Neural progenitor cell (in vitro differentiated cells): ENCODE results near the gene LPIN1. TPM values are rescaled to one million over a fixed set of nuclear protein-coding genes. Genes with fewer than 3 reads are reported as not detected.

Experiments used
- DNase-seq: peaks from one replicate; pipeline ENCODE4 v3.0.0-alpha.2; 2016; ENCODE audit warnings: low spot score
- H2AFZ ChIP-seq: fragments of 200-600 bp; sonication (generic); replicated peaks from 2 replicates; pipeline ENCODE4 v1.6.1; 2016; ENCODE audit warnings: antibody characterized with exemption
- H3F3A ChIP-seq: fragments of 200-600 bp; sonication (generic); 2 replicates; pipeline ENCODE4 v1.6.1; 2016; ENCODE audit warnings: antibody characterized with exemption, low read depth
- H3K27ac ChIP-seq: fragments of 200-600 bp; sonication (generic); 2 replicates; pipeline ENCODE4 v1.5.1; 2016; ENCODE audit warnings: mild to moderate bottlenecking
- H3K27me3 ChIP-seq: fragments of 200-600 bp; sonication (generic); 2 replicates; pipeline ENCODE4 v1.6.1; 2016; ENCODE audit warnings: mild to moderate bottlenecking, moderate library complexity
- H3K36me3 ChIP-seq: fragments of 200-600 bp; sonication (generic); 2 replicates; pipeline ENCODE4 v1.5.1; 2016
- H3K4me1 ChIP-seq: fragments of 200-600 bp; sonication (generic); 2 replicates; pipeline ENCODE4 v1.6.1; 2016; ENCODE audit warnings: mixed run types
- H3K4me2 ChIP-seq: fragments of 200-600 bp; sonication (generic); 2 replicates; pipeline ENCODE4 v1.6.1; 2016
- H3K4me3 ChIP-seq: fragments of 200-600 bp; sonication (generic); 2 replicates; pipeline ENCODE4 v1.5.1; 2016
- H3K79me2 ChIP-seq: fragments of 200-600 bp; sonication (generic); 2 replicates; pipeline ENCODE4 v1.6.1; 2016; ENCODE audit warnings: low read depth
- H3K9ac ChIP-seq: fragments of 200-600 bp; sonication (generic); 2 replicates; pipeline ENCODE4 v1.6.1; 2016
- H3K9me3 ChIP-seq: fragments of 200-600 bp; sonication (generic); 2 replicates; pipeline ENCODE4 v1.5.1; 2016; ENCODE audit warnings: low read depth
- H4K20me1 ChIP-seq: fragments of 200-600 bp; sonication (generic); 2 replicates; pipeline ENCODE4 v1.6.1; 2016; ENCODE audit warnings: low read depth
- H3K27ac Mint-ChIP-seq: 3 replicates; pipeline ENCODE4 v1.8.0; 2021; ENCODE audit warnings: mixed read lengths
- H3K27me3 Mint-ChIP-seq: 2 replicates; pipeline ENCODE4 v1.8.0; 2022; ENCODE audit warnings: low read depth, mild to moderate bottlenecking, inconsistent platforms, moderate library complexity, mixed read lengths; ENCODE audit not compliant: insufficient read depth
- H3K36me3 Mint-ChIP-seq: 3 replicates; pipeline ENCODE4 v1.8.0; 2021; ENCODE audit warnings: mixed read lengths
- H3K4me1 Mint-ChIP-seq: 3 replicates; pipeline ENCODE4 v1.8.0; 2021; ENCODE audit warnings: mixed read lengths
- H3K4me3 Mint-ChIP-seq: 3 replicates; pipeline ENCODE4 v1.8.0; 2021; ENCODE audit warnings: mild to moderate bottlenecking, moderate library complexity, mixed read lengths
- H3K9me3 Mint-ChIP-seq: 3 replicates; pipeline ENCODE4 v1.8.0; 2020; ENCODE audit warnings: mixed read lengths
- CTCF ChIP-seq: fragments of 200-600 bp; sonication (generic); IDR thresholded peaks from 2 replicates; pipeline ENCODE4 v1.5.1; 2017; ENCODE audit warnings: antibody characterized with exemption, mild to moderate bottlenecking
- EZH2 ChIP-seq: fragments of 200-600 bp; sonication (generic); IDR thresholded peaks from 2 replicates; pipeline ENCODE4 v1.6.1; 2017; ENCODE audit warnings: antibody characterized with exemption, mild to moderate bottlenecking, moderate library complexity
- EZH2phosphoT487 ChIP-seq: fragments of 200-600 bp; sonication (generic); IDR thresholded peaks from 2 replicates; pipeline ENCODE4 v1.6.1; 2017; ENCODE audit warnings: antibody characterized with exemption
- total RNA-seq: library from RNA; depleted of rRNA; stranded (reverse); fragments of >200 nt; gene quantifications from 2 replicates; pipeline ENCODE4 v1.2.3, GENCODE V29; 2015; ENCODE audit warnings: low replicate concordance

Gene LPIN1
- total RNA-seq, 1 donor from 2014 or later = 18.0 TPM

GRCh38 chr2:11807156-11808015 lies 61.0 kb downstream of the LPIN1 start:
- Histone ChIP-seq H3K4me1 (no peaks in the 10 kb centered on the region), H3K9me3 (no peaks in the 10 kb centered on the region), H3K9ac (no peak overlapping the region), H3K4me2 (no peak overlapping the region), H3K27me3 (no peaks in the 10 kb centered on the region), H3K4me3 (no peak overlapping the region), H3F3A (no peaks in the 10 kb centered on the region), H4K20me1 (no peaks in the 10 kb centered on the region), H3K27ac (no peak overlapping the region), H3K79me2 (no peaks in the 10 kb centered on the region), H3K36me3 (no peaks in the 10 kb centered on the region), H2AFZ (no peak overlapping the region)
- H3K4me3 Mint-ChIP-seq = no peak overlapping the region
- no peak for TF ChIP-seq EZH2
- no peak for TF ChIP-seq CTCF
- no peak for TF ChIP-seq EZH2phosphoT487
- no peak overlapping the region for H3K27ac Mint-ChIP-seq
- no peaks in the 10 kb centered on the region for H3K9me3 Mint-ChIP-seq
- H3K36me3 Mint-ChIP-seq = peaks cover 64% of the 10 kb centered on the region
- DNase-seq = no peak
- no peaks in the 10 kb centered on the region for H3K27me3 Mint-ChIP-seq
- peaks cover 10% of the 10 kb centered on the region for H3K4me1 Mint-ChIP-seq

DNA sequence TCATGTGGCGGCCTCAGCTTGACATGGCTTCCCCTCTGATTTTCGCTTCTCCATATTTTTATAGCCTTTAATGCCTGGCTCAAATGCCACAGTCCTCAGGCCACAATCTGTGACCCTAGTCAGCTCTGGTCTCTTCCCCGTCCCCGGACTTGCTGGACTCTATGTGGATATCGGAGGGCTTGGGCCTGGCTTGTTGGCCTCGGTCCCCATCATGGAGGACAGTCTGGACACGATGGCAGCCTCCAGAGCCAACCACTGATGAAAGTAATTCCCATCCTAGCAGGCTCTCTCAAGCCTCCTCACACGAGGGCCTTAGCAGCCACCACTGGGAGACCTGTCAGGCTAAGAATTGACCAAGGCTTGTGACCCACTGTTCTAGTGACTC lies 61.6 kb downstream of the LPIN1 start:
- no peak overlapping the region for H2AFZ ChIP-seq
- H3K4me3 ChIP-seq = no peak overlapping the region
- no peaks in the 10 kb centered on the region for H3K27me3 Mint-ChIP-seq
- H3K79me2 ChIP-seq = no peaks in the 10 kb centered on the region
- DNase-seq = no peak
- no peak overlapping the region for H3K27ac ChIP-seq
- no peaks in the 10 kb centered on the region for H3K9me3 ChIP-seq
- H3K4me1 ChIP-seq = no peaks in the 10 kb centered on the region
- H3K9me3 Mint-ChIP-seq = no peaks in the 10 kb centered on the region
- TF ChIP-seq EZH2phosphoT487 (no peak), CTCF (no peak), EZH2 (no peak)
- H3K27me3 ChIP-seq = no peaks in the 10 kb centered on the region
- no peak overlapping the region for H3K4me3 Mint-ChIP-seq
- peaks cover 10% of the 10 kb centered on the region for H3K4me1 Mint-ChIP-seq
- H3K9ac ChIP-seq = no peak overlapping the region
- no peaks in the 10 kb centered on the region for H4K20me1 ChIP-seq
- no peak overlapping the region for H3K27ac Mint-ChIP-seq
- H3F3A ChIP-seq = no peaks in the 10 kb centered on the region
- H3K36me3 ChIP-seq = no peaks in the 10 kb centered on the region
- H3K36me3 Mint-ChIP-seq = peaks cover 67% of the 10 kb centered on the region
- H3K4me2 ChIP-seq = no peak overlapping the region

- TF ChIP-seq EZH2phosphoT487 (no peak), CTCF (no peak), EZH2 (no peak)
- Mint-ChIP-seq H3K27me3 (peaks cover 4% of the 10 kb centered on the region), H3K9me3 (no peaks in the 10 kb centered on the region), H3K27ac (no peak overlapping the region), H3K36me3 (peaks cover 63% of the 10 kb centered on the region), H3K4me3 (no peak overlapping the region), H3K4me1 (peaks cover 10% of the 10 kb centered on the region)
- Histone ChIP-seq H3K9ac (no peak overlapping the region), H3K79me2 (no peaks in the 10 kb centered on the region), H3K9me3 (no peaks in the 10 kb centered on the region), H4K20me1 (no peaks in the 10 kb centered on the region), H2AFZ (no peak overlapping the region), H3K4me3 (no peak overlapping the region), H3K4me1 (no peaks in the 10 kb centered on the region), H3K36me3 (no peaks in the 10 kb centered on the region), H3K27me3 (no peaks in the 10 kb centered on the region), H3K4me2 (no peak overlapping the region), H3K27ac (no peak overlapping the region), H3F3A (no peaks in the 10 kb centered on the region)
- DNase-seq = no peak
These were observed 63.3 kb downstream of the LPIN1 start for GRCh38 chr2:11809586-11810236.
